Measurements from ENCODE around the gene CNPY3. TPM values are rescaled to one million over a fixed set of nuclear protein-coding genes. Genes with fewer than 3 reads are reported as not detected.

Gene CNPY3
- total and polyA plus RNA-seq, 10 of the 15 experiments (the other 5 are each of a cell fraction or from before 2014, with no cell fraction given): 7.2 to 102 (median 73.6) TPM

DNA sequence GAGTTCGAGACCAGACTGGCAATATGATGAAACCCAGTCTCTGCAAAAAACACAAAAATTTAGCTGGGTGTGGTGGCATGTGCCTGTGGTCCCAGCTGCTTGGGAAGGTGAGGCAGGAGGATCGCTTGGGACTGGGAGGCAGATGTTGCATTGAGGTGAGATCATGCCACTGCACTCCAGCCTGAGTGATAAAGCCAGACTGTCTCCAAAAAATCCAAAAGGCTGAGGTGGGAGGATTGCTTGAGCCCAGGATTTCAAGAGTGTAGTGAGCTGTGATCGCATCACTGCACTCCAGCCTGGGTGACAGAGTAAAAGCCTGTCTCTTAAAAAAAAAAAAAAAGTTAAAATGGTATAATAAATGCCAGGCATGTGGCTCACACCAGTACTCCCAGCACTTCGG lies 14.7 kb upstream of the CNPY3 start:
- RAD21 ChIA-PET (ENCODE audit: unreplicated experiment): no interaction called here
- TF ChIP-seq CHD2 (IDR thresholded peaks at IDR 0.05; ENCODE audit: borderline replicate concordance, low read depth, low read length) (no peak), ZBED1 (IDR thresholded peaks at IDR 0.05; ENCODE audit: borderline replicate concordance) (no peak), CHD1 (IDR thresholded peaks at IDR 0.05; ENCODE audit: low read depth, low read length) (no peak)
- TF ChIP-seq, protein P1, sequence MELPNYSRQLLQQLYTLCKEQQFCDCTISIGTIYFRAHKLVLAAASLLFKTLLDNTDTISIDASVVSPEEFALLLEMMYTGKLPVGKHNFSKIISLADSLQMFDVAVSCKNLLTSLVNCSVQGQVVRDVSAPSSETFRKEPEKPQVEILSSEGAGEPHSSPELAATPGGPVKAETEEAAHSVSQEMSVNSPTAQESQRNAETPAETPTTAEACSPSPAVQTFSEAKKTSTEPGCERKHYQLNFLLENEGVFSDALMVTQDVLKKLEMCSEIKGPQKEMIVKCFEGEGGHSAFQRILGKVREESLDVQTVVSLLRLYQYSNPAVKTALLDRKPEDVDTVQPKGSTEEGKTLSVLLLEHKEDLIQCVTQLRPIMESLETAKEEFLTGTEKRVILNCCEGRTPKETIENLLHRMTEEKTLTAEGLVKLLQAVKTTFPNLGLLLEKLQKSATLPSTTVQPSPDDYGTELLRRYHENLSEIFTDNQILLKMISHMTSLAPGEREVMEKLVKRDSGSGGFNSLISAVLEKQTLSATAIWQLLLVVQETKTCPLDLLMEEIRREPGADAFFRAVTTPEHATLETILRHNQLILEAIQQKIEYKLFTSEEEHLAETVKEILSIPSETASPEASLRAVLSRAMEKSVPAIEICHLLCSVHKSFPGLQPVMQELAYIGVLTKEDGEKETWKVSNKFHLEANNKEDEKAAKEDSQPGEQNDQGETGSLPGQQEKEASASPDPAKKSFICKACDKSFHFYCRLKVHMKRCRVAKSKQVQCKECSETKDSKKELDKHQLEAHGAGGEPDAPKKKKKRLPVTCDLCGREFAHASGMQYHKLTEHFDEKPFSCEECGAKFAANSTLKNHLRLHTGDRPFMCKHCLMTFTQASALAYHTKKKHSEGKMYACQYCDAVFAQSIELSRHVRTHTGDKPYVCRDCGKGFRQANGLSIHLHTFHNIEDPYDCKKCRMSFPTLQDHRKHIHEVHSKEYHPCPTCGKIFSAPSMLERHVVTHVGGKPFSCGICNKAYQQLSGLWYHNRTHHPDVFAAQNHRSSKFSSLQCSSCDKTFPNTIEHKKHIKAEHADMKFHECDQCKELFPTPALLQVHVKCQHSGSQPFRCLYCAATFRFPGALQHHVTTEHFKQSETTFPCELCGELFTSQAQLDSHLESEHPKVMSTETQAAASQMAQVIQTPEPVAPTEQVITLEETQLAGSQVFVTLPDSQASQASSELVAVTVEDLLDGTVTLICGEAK (IDR thresholded peaks at IDR 0.05; ENCODE audit: borderline replicate concordance): no peak
- TF ChIP-seq, protein P2, sequence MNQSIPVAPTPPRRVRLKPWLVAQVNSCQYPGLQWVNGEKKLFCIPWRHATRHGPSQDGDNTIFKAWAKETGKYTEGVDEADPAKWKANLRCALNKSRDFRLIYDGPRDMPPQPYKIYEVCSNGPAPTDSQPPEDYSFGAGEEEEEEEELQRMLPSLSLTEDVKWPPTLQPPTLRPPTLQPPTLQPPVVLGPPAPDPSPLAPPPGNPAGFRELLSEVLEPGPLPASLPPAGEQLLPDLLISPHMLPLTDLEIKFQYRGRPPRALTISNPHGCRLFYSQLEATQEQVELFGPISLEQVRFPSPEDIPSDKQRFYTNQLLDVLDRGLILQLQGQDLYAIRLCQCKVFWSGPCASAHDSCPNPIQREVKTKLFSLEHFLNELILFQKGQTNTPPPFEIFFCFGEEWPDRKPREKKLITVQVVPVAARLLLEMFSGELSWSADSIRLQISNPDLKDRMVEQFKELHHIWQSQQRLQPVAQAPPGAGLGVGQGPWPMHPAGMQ (IDR thresholded peaks at IDR 0.05; ENCODE audit: borderline replicate concordance): no peak
- TF ChIP-seq, protein P3, sequence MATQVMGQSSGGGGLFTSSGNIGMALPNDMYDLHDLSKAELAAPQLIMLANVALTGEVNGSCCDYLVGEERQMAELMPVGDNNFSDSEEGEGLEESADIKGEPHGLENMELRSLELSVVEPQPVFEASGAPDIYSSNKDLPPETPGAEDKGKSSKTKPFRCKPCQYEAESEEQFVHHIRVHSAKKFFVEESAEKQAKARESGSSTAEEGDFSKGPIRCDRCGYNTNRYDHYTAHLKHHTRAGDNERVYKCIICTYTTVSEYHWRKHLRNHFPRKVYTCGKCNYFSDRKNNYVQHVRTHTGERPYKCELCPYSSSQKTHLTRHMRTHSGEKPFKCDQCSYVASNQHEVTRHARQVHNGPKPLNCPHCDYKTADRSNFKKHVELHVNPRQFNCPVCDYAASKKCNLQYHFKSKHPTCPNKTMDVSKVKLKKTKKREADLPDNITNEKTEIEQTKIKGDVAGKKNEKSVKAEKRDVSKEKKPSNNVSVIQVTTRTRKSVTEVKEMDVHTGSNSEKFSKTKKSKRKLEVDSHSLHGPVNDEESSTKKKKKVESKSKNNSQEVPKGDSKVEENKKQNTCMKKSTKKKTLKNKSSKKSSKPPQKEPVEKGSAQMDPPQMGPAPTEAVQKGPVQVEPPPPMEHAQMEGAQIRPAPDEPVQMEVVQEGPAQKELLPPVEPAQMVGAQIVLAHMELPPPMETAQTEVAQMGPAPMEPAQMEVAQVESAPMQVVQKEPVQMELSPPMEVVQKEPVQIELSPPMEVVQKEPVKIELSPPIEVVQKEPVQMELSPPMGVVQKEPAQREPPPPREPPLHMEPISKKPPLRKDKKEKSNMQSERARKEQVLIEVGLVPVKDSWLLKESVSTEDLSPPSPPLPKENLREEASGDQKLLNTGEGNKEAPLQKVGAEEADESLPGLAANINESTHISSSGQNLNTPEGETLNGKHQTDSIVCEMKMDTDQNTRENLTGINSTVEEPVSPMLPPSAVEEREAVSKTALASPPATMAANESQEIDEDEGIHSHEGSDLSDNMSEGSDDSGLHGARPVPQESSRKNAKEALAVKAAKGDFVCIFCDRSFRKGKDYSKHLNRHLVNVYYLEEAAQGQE (IDR thresholded peaks at IDR 0.05; ENCODE audit: low read depth, low read length): no peak
- TF ChIP-seq, protein P4, sequence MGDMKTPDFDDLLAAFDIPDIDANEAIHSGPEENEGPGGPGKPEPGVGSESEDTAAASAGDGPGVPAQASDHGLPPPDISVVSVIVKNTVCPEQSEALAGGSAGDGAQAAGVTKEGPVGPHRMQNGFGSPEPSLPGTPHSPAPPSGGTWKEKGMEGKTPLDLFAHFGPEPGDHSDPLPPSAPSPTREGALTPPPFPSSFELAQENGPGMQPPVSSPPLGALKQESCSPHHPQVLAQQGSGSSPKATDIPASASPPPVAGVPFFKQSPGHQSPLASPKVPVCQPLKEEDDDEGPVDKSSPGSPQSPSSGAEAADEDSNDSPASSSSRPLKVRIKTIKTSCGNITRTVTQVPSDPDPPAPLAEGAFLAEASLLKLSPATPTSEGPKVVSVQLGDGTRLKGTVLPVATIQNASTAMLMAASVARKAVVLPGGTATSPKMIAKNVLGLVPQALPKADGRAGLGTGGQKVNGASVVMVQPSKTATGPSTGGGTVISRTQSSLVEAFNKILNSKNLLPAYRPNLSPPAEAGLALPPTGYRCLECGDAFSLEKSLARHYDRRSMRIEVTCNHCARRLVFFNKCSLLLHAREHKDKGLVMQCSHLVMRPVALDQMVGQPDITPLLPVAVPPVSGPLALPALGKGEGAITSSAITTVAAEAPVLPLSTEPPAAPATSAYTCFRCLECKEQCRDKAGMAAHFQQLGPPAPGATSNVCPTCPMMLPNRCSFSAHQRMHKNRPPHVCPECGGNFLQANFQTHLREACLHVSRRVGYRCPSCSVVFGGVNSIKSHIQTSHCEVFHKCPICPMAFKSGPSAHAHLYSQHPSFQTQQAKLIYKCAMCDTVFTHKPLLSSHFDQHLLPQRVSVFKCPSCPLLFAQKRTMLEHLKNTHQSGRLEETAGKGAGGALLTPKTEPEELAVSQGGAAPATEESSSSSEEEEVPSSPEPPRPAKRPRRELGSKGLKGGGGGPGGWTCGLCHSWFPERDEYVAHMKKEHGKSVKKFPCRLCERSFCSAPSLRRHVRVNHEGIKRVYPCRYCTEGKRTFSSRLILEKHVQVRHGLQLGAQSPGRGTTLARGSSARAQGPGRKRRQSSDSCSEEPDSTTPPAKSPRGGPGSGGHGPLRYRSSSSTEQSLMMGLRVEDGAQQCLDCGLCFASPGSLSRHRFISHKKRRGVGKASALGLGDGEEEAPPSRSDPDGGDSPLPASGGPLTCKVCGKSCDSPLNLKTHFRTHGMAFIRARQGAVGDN (IDR thresholded peaks at IDR 0.05): no peak
- TF ChIP-seq, protein P5, sequence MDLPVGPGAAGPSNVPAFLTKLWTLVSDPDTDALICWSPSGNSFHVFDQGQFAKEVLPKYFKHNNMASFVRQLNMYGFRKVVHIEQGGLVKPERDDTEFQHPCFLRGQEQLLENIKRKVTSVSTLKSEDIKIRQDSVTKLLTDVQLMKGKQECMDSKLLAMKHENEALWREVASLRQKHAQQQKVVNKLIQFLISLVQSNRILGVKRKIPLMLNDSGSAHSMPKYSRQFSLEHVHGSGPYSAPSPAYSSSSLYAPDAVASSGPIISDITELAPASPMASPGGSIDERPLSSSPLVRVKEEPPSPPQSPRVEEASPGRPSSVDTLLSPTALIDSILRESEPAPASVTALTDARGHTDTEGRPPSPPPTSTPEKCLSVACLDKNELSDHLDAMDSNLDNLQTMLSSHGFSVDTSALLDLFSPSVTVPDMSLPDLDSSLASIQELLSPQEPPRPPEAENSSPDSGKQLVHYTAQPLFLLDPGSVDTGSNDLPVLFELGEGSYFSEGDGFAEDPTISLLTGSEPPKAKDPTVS (IDR thresholded peaks at IDR 0.05; ENCODE audit: low read depth, low read length): no peak

More for the DNA sequence above, 14.7 kb upstream of the CNPY3 start:
- 58% methylated on average over 4 of the region's 4 CpGs for WGBS (ENCODE audit: insufficient coverage, insufficient replicate concordance, low lambda C conversion rate, missing lambda C conversion rate)
- no TSS peak for BruUV-seq (replicated peaks)
- Histone ChIP-seq H3K27me3 (replicated peaks in 1 of 2; ENCODE audit: control insufficient read depth in 2 of 2, insufficient read depth in 2 of 2, low read length in 1 of 2) (no peaks in the 10 kb centered on the region), H2AFZ (ENCODE audit: control insufficient read depth, low read depth, low read length) (no peak overlapping the region), H4K20me1 (ENCODE audit: control insufficient read depth, insufficient read depth) (no peaks in the 10 kb centered on the region), H3K4me1 (ENCODE audit: control insufficient read depth, insufficient read depth, low read length) (peaks cover 6% of the 10 kb centered on the region), H3K36me3 (ENCODE audit: control insufficient read depth in 2 of 2, insufficient read depth in 2 of 2, low read length in 1 of 2) (no peaks in the 10 kb centered on the region), H3K4me3 (no peak overlapping the region), H3K4me2 (ENCODE audit: control insufficient read depth, insufficient read depth) (no peak overlapping the region), H3K9ac (ENCODE audit: control insufficient read depth, insufficient read depth, low read length) (no peak overlapping the region), H3K27ac (ENCODE audit: control insufficient read depth, insufficient read depth) (no peak overlapping the region), H3K9me3 (replicated peaks; ENCODE audit: control insufficient read depth, insufficient read depth, low read length) (no peaks in the 10 kb centered on the region), H3K79me2 (ENCODE audit: control insufficient read depth, insufficient read depth, low read length) (no peaks in the 10 kb centered on the region)
- POLR2A ChIA-PET: interaction anchor here (0.5 to 2.4 kb wide), 4 partner anchors 15 to 310 kb away, joined by 3 to 7 read pairs (median 4); partner anchors contain the start of gene CNPY3
- in situ Hi-C loops (cut with MboI) (no loop called here), intact Hi-C loops (cut with micrococcal nuclease; ENCODE audit: unreplicated experiment) (no loop called here)
- DNase-seq (ENCODE audit: low read depth, low spot score) (no peak), ATAC-seq (no peak), FAIRE-seq (no peak)
- CTCF ChIA-PET: interaction anchor here (0.9 to 2.8 kb wide), 6 partner anchors 9 to 232 kb away, joined by 3 to 15 read pairs (median 4); no protein-coding TSS in a partner anchor
- SMC1A ChIA-PET (ENCODE audit: uncharacterized antibody, unreplicated experiment): interaction anchor here (1.0 to 1.1 kb wide), 2 partner anchors 8 to 14 kb away, joined by 3 read pairs; partner anchors contain the start of gene CNPY3

All from GM12878 (cell line).